Neural progenitor cell (in vitro differentiated cells): Measurements from ENCODE around the gene ALDH1A3.

Source experiments
- EZH2phosphoT487 ChIP-seq: fragments of 200-600 bp; sonication (generic); IDR thresholded peaks from 2 replicates; pipeline ENCODE4 v1.6.1; 2017; ENCODE audit warnings: antibody characterized with exemption
- TF ChIP-seq, protein P1 (sequence below): fragments of 200-600 bp; sonication (generic); IDR thresholded peaks from 2 replicates; pipeline ENCODE4 v1.5.1; 2017; ENCODE audit warnings: antibody characterized with exemption, mild to moderate bottlenecking

- TF ChIP-seq, protein P1, sequence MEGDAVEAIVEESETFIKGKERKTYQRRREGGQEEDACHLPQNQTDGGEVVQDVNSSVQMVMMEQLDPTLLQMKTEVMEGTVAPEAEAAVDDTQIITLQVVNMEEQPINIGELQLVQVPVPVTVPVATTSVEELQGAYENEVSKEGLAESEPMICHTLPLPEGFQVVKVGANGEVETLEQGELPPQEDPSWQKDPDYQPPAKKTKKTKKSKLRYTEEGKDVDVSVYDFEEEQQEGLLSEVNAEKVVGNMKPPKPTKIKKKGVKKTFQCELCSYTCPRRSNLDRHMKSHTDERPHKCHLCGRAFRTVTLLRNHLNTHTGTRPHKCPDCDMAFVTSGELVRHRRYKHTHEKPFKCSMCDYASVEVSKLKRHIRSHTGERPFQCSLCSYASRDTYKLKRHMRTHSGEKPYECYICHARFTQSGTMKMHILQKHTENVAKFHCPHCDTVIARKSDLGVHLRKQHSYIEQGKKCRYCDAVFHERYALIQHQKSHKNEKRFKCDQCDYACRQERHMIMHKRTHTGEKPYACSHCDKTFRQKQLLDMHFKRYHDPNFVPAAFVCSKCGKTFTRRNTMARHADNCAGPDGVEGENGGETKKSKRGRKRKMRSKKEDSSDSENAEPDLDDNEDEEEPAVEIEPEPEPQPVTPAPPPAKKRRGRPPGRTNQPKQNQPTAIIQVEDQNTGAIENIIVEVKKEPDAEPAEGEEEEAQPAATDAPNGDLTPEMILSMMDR: no peak
- TF ChIP-seq EZH2phosphoT487: no peak
Measured at GRCh38 chr15:100898152-100898490, 18.5 kb downstream of the ALDH1A3 start.
